K562 (cell line): Measurements from ENCODE around the gene RSBN1L. TPM values are rescaled to one million over a fixed set of nuclear protein-coding genes. Genes with fewer than 3 reads are reported as not detected.

Experiments used
- ATAC-seq: fragments of 200-7000 bp; cut with Tn5 transposase; 3 replicates; pipeline ENCODE4 v1.9.1; 2020; ENCODE audit warnings: moderate library complexity
- BruUV-seq: library from RNA; stranded (reverse); fragments of 400-500 nt; replicated peaks from 2 replicates; lab custom pipeline; 2021; lab: Mats Ljungman, UMichigan
- CTCF ChIA-PET: fragments of 300-600 bp; formaldehyde crosslinking; extraction: SDS; loops from one replicate; lab custom pipeline; 2021; ENCODE audit warnings: low intra/inter-chr PET ratio; lab: Yijun Ruan, JAX
- POLR2A ChIA-PET: fragments of 300-600, 350-650 bp; sonication (Branson Sonifier 250); formaldehyde crosslinking; extraction: SDS; loops from one replicate; lab custom pipeline; 2021; ENCODE audit warnings: antibody characterized with exemption, inconsistent platforms; lab: Yijun Ruan, JAX
- DNase-seq, 4 experiments: peaks; one replicate each; pipeline versions ENCODE4 v3.0.0 to v3.0.0-alpha.2; 2011 to 2018; ENCODE audit warnings: low spot score in 3 of 4, mixed read lengths in 3 of 4; ENCODE audit errors: extremely low read depth in 1 of 4
- FAIRE-seq: peaks from 2 replicates; lab custom pipeline; 2011; peaks lifted over from hg19 to GRCh38; lab: Jason Lieb, UNC
- H2AFZ ChIP-seq: 2 replicates; pipeline ENCODE4 v1.6.0; 2011; ENCODE audit warnings: low read depth, low read length, control low read depth, inconsistent platforms
- H3K27ac ChIP-seq: fragments of 200-600 bp; 3 replicates; pipeline ENCODE4 v1.8.0; 2011; ENCODE audit warnings: low read depth, mild to moderate bottlenecking, control low read depth, inconsistent platforms, low read length, moderate library complexity, mixed read lengths; ENCODE audit errors: extremely low read depth
- H3K27me3 ChIP-seq, 2 experiments: fragments of 300-600 bp in 1 of 2; 2 replicates in 1 of 2; 3 replicates in 1 of 2; pipeline versions ENCODE4 v1.6.0 to v1.8.0; 2011; ENCODE audit warnings: inconsistent platforms in 2 of 2, low read length in 2 of 2, mild to moderate bottlenecking in 1 of 2, mixed read lengths in 1 of 2, moderate library complexity in 1 of 2; ENCODE audit not compliant: control insufficient read depth in 2 of 2, insufficient read depth in 2 of 2
- H3K36me3 ChIP-seq: fragments of 300-600 bp; 3 replicates; pipeline ENCODE4 v1.8.0; 2011; ENCODE audit warnings: mild to moderate bottlenecking, low read length, inconsistent platforms; ENCODE audit not compliant: control insufficient read depth, insufficient read depth
- H3K4me1 ChIP-seq, 2 experiments: fragments of 200-600 bp in 1 of 2; replicated peaks in 1 of 2; 2 replicates in 1 of 2; 3 replicates in 1 of 2; pipeline versions ENCODE4 v1.5.1 to v1.8.0; 2011; ENCODE audit warnings: inconsistent platforms in 2 of 2, low read length in 2 of 2, mild to moderate bottlenecking in 1 of 2, mixed read lengths in 1 of 2, moderate library complexity in 1 of 2; ENCODE audit not compliant: control insufficient read depth in 2 of 2, insufficient read depth in 2 of 2
- H3K4me2 ChIP-seq: 2 replicates; pipeline ENCODE4 v1.6.1; 2011; ENCODE audit warnings: low read length, control low read depth, inconsistent platforms, mixed read lengths; ENCODE audit not compliant: insufficient read depth
- H3K4me3 ChIP-seq: fragments of 200-600 bp; sonication (generic), shearing (Covaris generic); 2 replicates; pipeline ENCODE4 v1.5.1; 2016; ENCODE audit warnings: control low read depth, inconsistent platforms
- H3K79me2 ChIP-seq: fragments of 200-600 bp; 3 replicates; pipeline ENCODE4 v1.8.0; 2011; ENCODE audit warnings: low read length, inconsistent platforms; ENCODE audit not compliant: control insufficient read depth, insufficient read depth
- H3K9ac ChIP-seq, 2 experiments: 2 replicates each; pipeline versions ENCODE4 v1.6.0 to v1.6.1; 2011; ENCODE audit warnings: low read depth in 2 of 2, low read length in 2 of 2, control low read depth in 1 of 2, inconsistent platforms in 1 of 2, mild to moderate bottlenecking in 1 of 2, mixed read lengths in 1 of 2; ENCODE audit not compliant: insufficient read depth in 1 of 2
- H3K9me1 ChIP-seq: one replicate; pipeline ENCODE4 v1.6.0; 2011; ENCODE audit warnings: inconsistent platforms, mild to moderate bottlenecking, low read length, moderate library complexity; ENCODE audit not compliant: control insufficient read depth, insufficient read depth
- H3K9me3 ChIP-seq: replicated peaks from 2 replicates; pipeline ENCODE4 v1.5.1; 2011; ENCODE audit warnings: low read depth, low read length, inconsistent platforms; ENCODE audit not compliant: control insufficient read depth, insufficient read depth
- H4K20me1 ChIP-seq: replicated peaks from 2 replicates; pipeline ENCODE4 v1.6.1; 2011; ENCODE audit warnings: low read length, inconsistent platforms, mixed read lengths; ENCODE audit not compliant: control insufficient read depth, insufficient read depth
- ARID1B ChIP-seq: fragments of 450-650 bp; IDR thresholded peaks from 2 replicates; pipeline ENCODE4 v1.6.1; 2016; ENCODE audit warnings: antibody characterized with exemption, mild to moderate bottlenecking, inconsistent platforms
- CBFA2T3 ChIP-seq: fragments of 450-650 bp; IDR thresholded peaks from 2 replicates; pipeline ENCODE4 v1.6.1; 2017
- CBX2 ChIP-seq: fragments of 200-600 bp; sonication (generic); IDR thresholded peaks from one replicate; pipeline ENCODE4 v1.6.1; 2012; ENCODE audit warnings: mild to moderate bottlenecking, low read length, inconsistent platforms; ENCODE audit not compliant: insufficient read depth, poor library complexity, severe bottlenecking
- CBX5 ChIP-seq: IDR thresholded peaks from 2 replicates; pipeline ENCODE4 v1.6.1; 2014; ENCODE audit warnings: low read depth, borderline replicate concordance
- EWSR1 ChIP-seq: fragments of 450-650 bp; IDR thresholded peaks from 2 replicates; pipeline ENCODE4 v1.6.1; 2018; ENCODE audit warnings: borderline replicate concordance, mild to moderate bottlenecking, low read depth, moderate library complexity; ENCODE audit not compliant: partially characterized antibody
- HNRNPL ChIP-seq: fragments of 200-400 bp; formaldehyde crosslinking; IDR thresholded peaks from 2 replicates; pipeline ENCODE4 v1.6.1; 2017; ENCODE audit warnings: low read depth, mild to moderate bottlenecking, low read length
- LARP7 ChIP-seq: fragments of 450-650 bp; IDR thresholded peaks from 2 replicates; pipeline ENCODE4 v1.6.1; 2016
- PCBP1 ChIP-seq: fragments of 200-400 bp; formaldehyde crosslinking; IDR thresholded peaks from 2 replicates; pipeline ENCODE4 v1.6.1; 2018; ENCODE audit warnings: mild to moderate bottlenecking, low read depth, low read length; ENCODE audit not compliant: poor library complexity, severe bottlenecking
- POLR2H ChIP-seq: IDR thresholded peaks from 2 replicates; pipeline ENCODE4 v1.6.1; 2016; ENCODE audit warnings: missing genetic modification characterization, low read depth, mild to moderate bottlenecking, control low read depth, missing compliant biosample characterization, moderate library complexity
- RBM34 ChIP-seq: fragments of 200-400 bp; formaldehyde crosslinking; IDR thresholded peaks from 2 replicates; pipeline ENCODE4 v1.6.1; 2018; ENCODE audit warnings: low read length, borderline replicate concordance; ENCODE audit not compliant: insufficient read depth
- SRSF1 ChIP-seq: fragments of 200-400 bp; formaldehyde crosslinking; IDR thresholded peaks from 2 replicates; pipeline ENCODE4 v1.6.1; 2017; ENCODE audit warnings: mild to moderate bottlenecking, low read depth, low read length, moderate library complexity
- TAF9B ChIP-seq: fragments of 450-650 bp; IDR thresholded peaks from 2 replicates; pipeline ENCODE4 v1.6.1; 2018; ENCODE audit warnings: mild to moderate bottlenecking; ENCODE audit not compliant: partially characterized antibody
- ZNF239 ChIP-seq: fragments of 250-450 bp; sonication (Bioruptor Pico); IDR thresholded peaks from 2 replicates; pipeline ENCODE4 v1.4.0; 2020; ENCODE audit warnings: mild to moderate bottlenecking
- ZNF282 ChIP-seq: sonication (generic); formaldehyde crosslinking; IDR thresholded peaks from 2 replicates; pipeline ENCODE4 v1.8.1; 2023; ENCODE audit warnings: missing genetic modification reagents
- ZNF584 ChIP-seq: fragments of 200-800 bp; sonication (Bioruptor generic); IDR thresholded peaks from 2 replicates; pipeline ENCODE4 v1.6.1; 2016; ENCODE audit warnings: low read depth, mild to moderate bottlenecking, missing genetic modification characterization, missing compliant biosample characterization
- ZNF699 ChIP-seq: fragments of 250-450 bp; sonication (Bioruptor Pico); IDR thresholded peaks from 2 replicates; pipeline ENCODE4 v1.8.0; 2021; ENCODE audit warnings: mild to moderate bottlenecking, moderate library complexity; ENCODE audit not compliant: insufficient replicate concordance
- in situ Hi-C: fragments of 300-500 bp; cut with MboI; formaldehyde crosslinking; loops from 4 replicates; pipeline ENCODE4 v1.15.0; 2018; ENCODE audit warnings: inconsistent platforms, mixed read lengths
- intact Hi-C: fragments of 100-400 bp; cut with micrococcal nuclease; formaldehyde crosslinking; loops from 2 replicates; pipeline ENCODE4 v1.14.2; 2022
- polyA plus RNA-seq, 8 experiments: library from polyadenylated mRNA; depleted of rRNA in 4 of 8; stranded (reverse) in 5 of 8; unstranded in 3 of 8; fragments of >200 nt; fragmentation: Nextera tagmentation in 2 of 8; fragmentation: Illumina TruSeq in 1 of 8; extraction: Ambion mirVana in 2 of 8; extraction: Trizol in 1 of 8; gene quantifications; 2 replicates each; pipeline versions ENCODE4 v1.2.1 to v1.2.3, GENCODE V29; 2011 to 2014; ENCODE audit warnings: inconsistent platforms in 1 of 8, missing spikeins in 1 of 8
- total RNA-seq, 7 experiments: library from RNA; depleted of rRNA in 6 of 7; stranded (reverse); fragments of >200 nt in 6 of 7; fragmentation: Illumina TruSeq in 2 of 7; extraction: Trizol in 2 of 7; gene quantifications; 2 replicates each; pipeline versions ENCODE4 v1.2.1 to v1.2.3, GENCODE V29; 2011 to 2021; ENCODE audit warnings: low replicate concordance in 1 of 7
- TF ChIP-seq, protein P1 (sequence below), 2 experiments: fragments of 450-650 bp; IDR thresholded peaks; 2 replicates each; pipeline ENCODE4 v1.6.1; 2016; ENCODE audit warnings: mild to moderate bottlenecking in 2 of 2, borderline replicate concordance in 1 of 2, low read depth in 1 of 2, moderate library complexity in 1 of 2

The RSBN1L gene
- total and polyA plus RNA-seq, 9 of the 15 experiments (the other 6 are each of a cell fraction or from before 2014, with no cell fraction given), result 6.2 to 35.2 (median 20.1) TPM

DNA sequence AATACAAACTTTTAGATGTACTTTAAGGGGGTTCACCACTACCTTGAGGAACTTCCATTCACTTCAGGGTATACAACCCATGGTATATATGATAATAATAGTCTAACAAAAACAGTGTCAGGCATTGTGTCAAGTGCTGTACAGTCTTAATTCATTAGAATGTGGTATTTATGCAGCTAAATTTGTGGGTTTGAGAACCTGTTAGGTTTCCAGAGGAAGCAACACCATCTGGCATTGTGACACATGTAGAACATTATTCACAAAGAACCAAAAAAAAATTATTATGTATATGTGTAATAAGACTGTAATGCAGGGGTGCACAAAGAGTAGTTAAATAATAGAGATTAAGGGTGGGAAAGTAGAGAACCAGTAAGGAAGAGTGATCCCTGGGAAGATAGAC is 75.6 kb downstream of the RSBN1L start:
- POLR2A ChIA-PET, result no interaction called here
- Histone ChIP-seq H3K4me1 (no peaks in the 10 kb centered on the region), H3K79me2 (no peaks in the 10 kb centered on the region), H3K4me3 (no peak overlapping the region), H3K9me3 (no peaks in the 10 kb centered on the region), H3K9ac (no peak overlapping the region), H2AFZ (no peak overlapping the region), H3K36me3 (peaks cover 59% of the 10 kb centered on the region), H3K27ac (no peak overlapping the region), H3K4me2 (no peak overlapping the region), H3K27me3 (no peaks in the 10 kb centered on the region), H4K20me1 (no peaks in the 10 kb centered on the region), H3K9me1 (no peaks in the 10 kb centered on the region)
- BruUV-seq, result no TSS peak
- in situ Hi-C loops, result no loop called here
- DNase-seq (no peak), ATAC-seq (no peak), FAIRE-seq (no peak)
- CTCF ChIA-PET, result no interaction called here
- no peak for TF ChIP-seq ZNF699 (CRISPR knock-in tag)
- TF ChIP-seq TAF9B, result no peak
- no peak for TF ChIP-seq ZNF282
- no peak for TF ChIP-seq RBM34
- no peak for TF ChIP-seq POLR2H (tag)
- no peak for TF ChIP-seq HNRNPL
- TF ChIP-seq EWSR1, result no peak
- no peak for TF ChIP-seq ZNF239 (CRISPR knock-in tag)
- TF ChIP-seq CBX2, result no peak
- TF ChIP-seq ZNF584 (CRISPR knock-in tag), result no peak
- TF ChIP-seq CBX5, result no peak
- TF ChIP-seq ARID1B, result no peak
- no peak for TF ChIP-seq SRSF1
- TF ChIP-seq CBFA2T3, result no peak
- no peak for TF ChIP-seq PCBP1
- TF ChIP-seq LARP7, result no peak
- TF ChIP-seq, protein P1, sequence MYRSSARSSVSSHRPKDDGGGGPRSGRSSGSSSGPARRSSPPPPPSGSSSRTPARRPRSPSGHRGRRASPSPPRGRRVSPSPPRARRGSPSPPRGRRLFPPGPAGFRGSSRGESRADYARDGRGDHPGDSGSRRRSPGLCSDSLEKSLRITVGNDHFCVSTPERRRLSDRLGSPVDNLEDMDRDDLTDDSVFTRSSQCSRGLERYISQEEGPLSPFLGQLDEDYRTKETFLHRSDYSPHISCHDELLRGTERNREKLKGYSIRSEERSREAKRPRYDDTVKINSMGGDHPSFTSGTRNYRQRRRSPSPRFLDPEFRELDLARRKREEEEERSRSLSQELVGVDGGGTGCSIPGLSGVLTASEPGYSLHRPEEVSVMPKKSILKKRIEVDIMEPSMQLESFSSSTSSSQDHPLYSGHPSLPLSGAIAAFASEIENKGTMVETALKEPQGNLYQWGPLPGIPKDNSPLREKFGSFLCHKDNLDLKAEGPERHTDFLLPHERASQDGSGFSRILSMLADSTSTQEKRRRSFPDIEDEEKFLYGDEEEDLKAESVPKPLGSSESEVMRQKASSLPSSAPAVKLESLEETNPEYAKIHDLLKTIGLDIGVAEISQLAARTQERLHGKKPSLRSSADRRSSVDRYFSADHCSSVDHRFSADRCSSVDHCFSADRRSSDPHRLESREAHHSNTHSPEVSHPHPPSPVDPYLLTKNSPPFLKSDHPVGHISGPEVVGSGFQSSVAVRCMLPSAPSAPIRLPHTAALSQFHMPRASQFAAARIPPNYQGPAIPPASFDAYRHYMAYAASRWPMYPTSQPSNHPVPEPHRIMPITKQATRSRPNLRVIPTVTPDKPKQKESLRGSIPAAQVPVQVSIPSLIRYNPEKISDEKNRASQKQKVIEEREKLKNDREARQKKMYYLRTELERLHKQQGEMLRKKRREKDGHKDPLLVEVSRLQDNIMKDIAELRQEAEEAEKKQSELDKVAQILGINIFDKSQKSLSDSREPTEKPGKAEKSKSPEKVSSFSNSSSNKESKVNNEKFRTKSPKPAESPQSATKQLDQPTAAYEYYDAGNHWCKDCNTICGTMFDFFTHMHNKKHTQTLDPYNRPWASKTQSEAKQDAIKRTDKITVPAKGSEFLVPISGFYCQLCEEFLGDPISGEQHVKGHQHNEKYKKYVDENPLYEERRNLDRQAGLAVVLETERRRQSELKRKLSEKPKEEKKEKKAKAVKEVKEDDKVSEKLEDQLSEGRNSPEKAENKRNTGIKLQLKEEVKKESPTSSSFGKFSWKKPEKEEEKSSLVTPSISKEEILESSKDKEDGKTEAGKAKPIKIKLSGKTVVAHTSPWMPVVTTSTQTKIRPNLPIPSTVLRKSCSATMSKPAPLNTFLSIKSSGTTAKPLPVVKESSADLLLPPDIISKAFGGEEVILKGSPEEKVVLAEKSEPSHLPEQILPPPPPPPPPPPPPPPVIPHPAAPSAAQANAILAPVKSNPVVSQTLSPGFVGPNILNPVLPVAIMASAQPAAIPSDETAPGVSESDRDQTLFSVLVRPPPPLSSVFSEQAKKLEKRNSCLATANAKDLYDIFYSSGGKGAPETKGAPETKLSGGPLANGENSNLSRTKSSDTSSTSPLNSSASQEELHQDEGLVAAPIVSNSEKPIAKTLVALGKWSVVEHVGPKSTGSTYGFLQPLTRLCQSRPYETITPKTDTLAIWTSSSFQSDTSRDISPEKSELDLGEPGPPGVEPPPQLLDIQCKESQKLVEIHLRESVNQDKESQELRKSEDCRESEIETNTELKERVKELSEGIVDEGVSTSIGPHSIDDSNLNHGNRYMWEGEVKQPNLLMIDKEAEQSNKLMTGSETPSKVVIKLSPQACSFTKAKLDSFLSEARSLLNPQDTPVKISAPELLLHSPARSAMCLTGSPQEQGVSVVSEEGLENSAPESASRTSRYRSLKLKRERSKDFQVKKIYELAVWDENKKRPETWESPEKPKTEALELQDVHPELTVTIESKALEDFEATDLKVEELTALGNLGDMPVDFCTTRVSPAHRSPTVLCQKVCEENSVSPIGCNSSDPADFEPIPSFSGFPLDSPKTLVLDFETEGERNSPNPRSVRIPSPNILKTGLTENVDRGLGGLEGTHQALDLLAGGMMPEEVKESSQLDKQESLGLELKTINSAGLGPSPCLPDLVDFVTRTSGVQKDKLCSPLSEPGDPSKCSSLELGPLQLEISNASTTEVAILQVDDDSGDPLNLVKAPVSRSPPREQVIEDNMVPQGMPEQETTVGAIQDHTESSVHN (IDR thresholded peaks at IDR 0.05; ENCODE audit: borderline replicate concordance in 1 of 2, low read depth in 1 of 2), result no peak
- intact Hi-C loops, result no loop called here
